ENCODE data around the gene DHRS2.
"Not testable (repeated sequence)": the region's sequence is repeated elsewhere in the genome, so short reads cannot be mapped to it uniquely, and the experiment has no call there.

Gene DHRS2

GRCh38 chr14:23650506-23650905 lies 14.3 kb downstream of the DHRS2 start:
- no peak for DNase-seq

GRCh38 chr14:23653051-23653450 lies 16.9 kb downstream of the DHRS2 start:
- DNase-seq = no peak

DNA sequence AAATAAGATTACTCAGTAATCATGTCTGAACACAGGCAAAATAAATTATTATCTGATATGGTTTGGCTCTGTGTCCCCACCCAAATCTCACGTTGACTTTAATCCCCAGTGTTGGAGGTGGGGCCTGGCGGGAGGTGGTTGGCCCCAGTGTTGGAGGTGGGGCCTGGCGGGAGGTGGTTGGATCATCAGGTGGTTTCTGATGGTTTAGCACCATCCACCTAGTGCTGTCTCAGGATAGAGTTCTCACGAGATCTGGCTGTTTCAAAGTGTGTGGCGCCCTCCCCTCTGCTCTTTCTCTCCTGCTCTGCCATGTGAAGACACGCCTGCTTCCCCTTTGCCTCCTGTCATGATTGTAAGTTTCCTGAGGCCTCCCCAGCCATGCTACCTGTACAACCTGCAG lies 18.1 kb downstream of the DHRS2 start:
- DNase-seq = no peak

DNA sequence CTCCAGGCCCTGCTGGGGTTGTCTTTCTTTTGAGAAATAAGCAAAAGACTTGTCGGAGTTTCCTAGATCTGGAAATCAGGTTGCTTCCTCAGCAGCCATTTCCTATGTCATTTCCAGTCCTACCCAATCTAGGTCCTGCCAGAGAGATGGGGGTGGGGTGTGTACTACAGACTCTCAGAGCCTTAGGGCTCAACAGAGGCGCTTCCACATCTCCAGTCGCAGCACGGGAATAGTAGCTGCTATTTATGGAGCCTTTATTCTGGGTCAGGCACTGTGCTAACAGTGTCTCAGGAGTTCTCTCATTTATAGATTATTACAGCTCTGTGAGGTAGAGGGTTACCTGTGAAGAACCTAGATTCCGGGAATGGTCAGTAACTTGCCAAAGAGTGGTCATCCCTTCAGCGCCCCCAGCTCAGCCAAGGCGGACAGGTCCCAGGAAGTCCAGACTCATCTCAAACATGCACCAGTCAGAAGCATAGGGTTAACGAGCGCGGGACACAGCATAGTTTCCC lies 21.9 kb downstream of the DHRS2 start:
- no peak for DNase-seq

DNA sequence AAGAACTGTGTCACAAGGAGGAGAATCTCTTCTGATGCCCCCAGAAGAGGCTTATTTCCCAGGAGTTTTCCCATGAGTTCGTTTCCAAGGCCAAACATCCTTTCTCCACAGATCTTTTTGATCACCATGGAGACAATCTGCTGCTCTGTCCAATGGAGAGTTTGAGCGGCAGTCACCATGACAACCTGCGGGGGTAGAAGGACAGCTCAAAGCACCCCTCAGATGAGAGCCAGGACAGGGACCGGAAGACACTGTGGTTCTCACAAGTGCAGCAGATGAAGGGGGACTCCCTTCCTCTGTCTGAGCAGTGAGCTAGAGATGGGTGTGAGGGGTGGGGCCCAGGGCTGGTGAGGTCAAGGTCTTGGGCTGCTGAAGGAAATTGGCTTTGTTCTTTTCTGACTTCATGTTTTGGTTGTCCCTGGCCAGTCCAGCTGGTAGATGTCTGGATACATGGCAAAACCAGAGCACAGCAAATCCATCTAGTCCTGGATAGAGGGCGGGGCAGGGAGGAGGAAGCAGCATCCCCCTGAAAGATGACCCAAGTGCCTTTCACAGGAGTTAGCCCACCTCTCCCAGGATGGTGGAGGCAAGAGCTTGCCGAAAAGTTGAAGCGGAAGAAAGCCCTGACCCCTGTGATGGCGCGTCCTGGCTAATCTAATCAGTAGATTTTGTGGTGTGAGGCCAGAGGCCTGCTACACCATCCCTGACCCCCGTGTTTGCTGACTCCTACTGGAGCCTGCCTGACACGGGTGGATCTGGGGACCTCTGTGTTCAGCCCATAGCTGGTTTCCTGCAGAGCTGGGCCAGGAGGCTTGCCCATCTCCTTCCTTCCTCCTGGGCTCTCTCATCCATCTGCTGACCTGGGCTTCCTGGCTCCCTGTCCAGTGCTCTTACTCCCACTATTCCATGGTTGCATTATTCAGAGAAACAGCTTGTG lies 24.4 kb downstream of the DHRS2 start:
- no peak for DNase-seq

GRCh38 chr14:23661542-23661941 lies 25.4 kb downstream of the DHRS2 start:
- DNase-seq = no peak

GRCh38 chr14:23663127-23663526 lies 27.0 kb downstream of the DHRS2 start:
- no peak for DNase-seq

- no peak for DNase-seq
These were observed 27.5 kb downstream of the DHRS2 start for GRCh38 chr14:23663711-23664110.

DNA sequence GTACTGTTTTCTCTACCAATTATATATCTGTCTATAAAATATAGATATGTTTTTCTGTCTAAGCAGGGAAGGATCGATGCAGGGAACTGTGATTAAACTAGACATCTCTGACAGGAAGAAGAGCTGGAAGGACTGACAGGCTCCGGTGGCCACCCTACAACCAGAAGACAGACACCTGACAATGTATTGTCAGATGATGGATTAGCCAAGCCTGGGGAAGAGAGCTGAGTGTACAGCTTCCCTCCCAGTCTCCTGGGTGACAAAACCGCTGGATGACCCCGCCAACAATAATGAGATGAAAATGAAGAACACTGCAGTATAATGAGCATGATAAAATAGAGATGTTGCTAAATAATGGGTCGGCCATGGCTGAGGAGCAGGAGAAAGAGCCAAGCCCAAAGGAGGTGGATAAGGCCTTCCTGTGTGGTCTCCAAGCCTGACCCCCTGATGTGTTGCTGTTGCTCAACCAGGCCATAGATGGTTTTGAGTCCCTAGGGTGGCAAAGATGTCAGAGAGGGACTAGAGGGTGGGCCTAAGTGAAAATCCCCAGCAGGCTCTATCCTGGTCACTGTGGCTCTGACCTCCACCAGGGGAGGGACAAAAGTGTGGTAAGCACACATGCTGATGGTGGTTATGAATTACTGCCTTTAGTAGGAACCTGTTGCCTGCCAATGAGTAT lies 28.2 kb downstream of the DHRS2 start:
- DNase-seq = no peak

GRCh38 chr14:23665302-23666016 lies 29.3 kb downstream of the DHRS2 start:
- no peak for DNase-seq

DNA sequence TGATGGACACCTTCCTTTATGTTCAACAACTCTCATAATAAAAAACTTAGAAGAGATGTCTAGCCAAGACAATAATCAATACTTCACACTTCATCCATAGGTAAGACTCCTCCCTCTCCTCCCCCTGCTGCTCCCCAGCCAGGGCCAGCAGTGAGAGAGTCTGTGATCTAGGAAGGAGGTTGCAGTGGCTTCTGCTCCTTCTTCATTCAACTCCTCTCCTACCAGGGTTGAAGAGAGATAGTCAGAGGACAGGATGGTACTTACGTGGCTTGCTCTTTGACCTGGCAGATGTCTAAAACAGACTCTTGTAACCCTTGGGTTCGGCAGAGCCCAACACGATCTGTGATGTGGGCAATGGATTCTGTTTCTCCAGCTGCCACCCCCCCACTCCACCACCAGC lies 31.0 kb downstream of the DHRS2 start:
- DNase-seq = no peak

DNA sequence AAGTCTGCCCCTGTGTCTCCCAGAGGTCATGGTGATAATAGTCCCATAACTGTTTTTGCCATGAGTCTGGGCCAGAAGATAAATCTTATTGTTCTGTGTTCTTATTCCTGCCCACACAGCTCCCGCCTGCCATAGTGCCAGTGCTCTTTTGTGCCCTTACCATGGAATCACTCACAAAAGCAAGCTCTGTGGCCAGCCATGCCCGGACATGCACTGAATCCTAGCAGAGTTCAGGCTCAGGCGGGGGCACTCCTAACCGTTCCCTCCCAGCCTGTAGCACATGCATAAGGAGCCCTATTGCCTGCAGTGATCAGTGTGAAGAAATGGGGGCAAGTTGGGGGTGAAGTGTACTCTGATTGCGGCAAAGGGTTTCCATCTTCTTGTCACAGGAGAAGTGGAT lies 33.3 kb downstream of the DHRS2 start:
- DNase-seq = no peak

- DNase-seq = no peak
These were observed 34.3 kb downstream of the DHRS2 start for GRCh38 chr14:23670481-23670880.

DNA sequence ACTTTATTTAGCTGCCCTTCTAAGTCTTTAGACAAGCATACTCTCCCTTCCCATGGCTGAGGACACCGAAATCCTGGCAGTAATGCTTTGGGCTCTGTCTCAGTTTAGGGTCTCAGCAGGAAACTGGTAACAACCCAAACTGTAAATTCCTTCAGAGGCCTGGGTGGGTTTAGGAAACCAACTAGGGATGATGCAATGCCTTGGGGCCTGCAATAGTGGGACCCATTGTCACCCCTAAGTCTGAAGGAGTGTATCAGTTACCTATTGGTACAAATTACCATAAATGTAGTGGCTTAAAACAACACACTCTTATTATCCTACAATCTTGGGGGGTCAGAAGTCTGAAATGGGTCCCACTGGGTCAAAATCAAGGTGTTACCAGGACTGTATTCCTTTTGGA lies 36.0 kb downstream of the DHRS2 start:
- DNase-seq = no peak

DNA sequence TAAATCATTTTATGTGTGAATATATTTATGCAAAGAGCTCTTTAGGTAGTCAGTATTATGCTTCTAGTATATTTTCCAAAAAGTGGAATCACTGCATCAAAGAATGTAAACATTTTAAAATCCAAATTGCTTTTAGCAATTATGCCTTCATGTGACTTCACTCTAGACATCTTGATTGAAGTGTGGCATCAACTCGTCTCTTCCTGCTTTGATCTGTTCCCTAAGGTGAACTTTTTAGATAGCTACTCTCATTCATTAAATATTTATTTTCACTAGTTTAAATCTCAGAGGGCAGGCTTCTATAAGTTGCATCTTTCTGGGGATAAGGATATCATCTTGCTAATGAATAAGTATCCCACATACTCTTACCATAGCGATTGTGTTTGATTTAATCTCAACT lies 39.2 kb downstream of the DHRS2 start:
- no peak for DNase-seq

GRCh38 chr14:23675906-23676305 lies 39.7 kb downstream of the DHRS2 start:
- DNase-seq = no peak

GRCh38 chr14:23681337-23681736 lies 45.2 kb downstream of the DHRS2 start:
- DNase-seq = no peak

DNA sequence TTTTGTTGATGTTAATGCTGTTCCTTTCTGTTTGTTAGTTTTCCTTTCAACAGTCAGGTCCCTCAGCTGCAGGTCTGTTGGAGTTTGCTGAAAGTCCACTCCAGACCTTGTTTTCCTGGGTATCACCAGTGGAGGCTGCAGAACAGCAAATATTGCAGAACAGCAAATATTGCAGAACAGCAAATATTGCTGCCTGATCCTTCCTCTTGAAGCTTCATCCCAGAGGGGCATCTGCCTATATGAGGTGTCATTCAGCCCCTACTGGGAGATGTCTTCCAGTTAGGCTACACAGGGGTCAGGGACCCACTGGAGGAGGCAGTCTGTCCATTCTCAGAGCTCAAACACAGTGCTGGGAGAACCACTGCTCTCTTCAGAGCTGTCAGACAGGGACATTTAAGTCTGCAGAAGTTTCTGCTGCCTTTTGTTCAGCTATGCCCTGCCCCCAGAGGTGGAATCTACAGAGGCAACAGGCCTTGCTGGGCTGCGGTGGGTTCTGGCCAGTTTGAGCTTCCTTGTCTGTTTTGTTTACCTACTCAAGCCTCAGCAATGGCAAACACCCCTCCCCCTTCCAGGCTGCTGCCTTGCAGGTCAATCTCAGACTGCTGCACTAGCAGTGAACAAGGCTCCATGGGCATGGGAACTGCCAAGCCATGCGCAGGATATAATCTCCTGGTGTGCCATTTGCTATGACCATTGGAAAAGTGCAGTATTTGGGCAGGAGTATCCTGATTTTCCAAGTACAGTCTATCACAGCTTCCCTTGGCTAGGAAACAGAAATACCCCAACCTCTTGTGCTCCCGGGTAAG lies 53.7 kb downstream of the DHRS2 start:
- not testable (repeated sequence) for DNase-seq

GRCh38 chr14:23692416-23692815 lies 56.3 kb downstream of the DHRS2 start:
- no peak for DNase-seq

- no peak for DNase-seq
These were observed 57.1 kb downstream of the DHRS2 start for GRCh38 chr14:23693252-23693775.

- no peak for DNase-seq
These were observed 58.2 kb downstream of the DHRS2 start for GRCh38 chr14:23694085-23694948.

Data from activated CD4-positive, alpha-beta T cell treated with anti-CD3 and anti-CD28 coated beads for 1 hour (primary cell).